ENCODE results near the gene SMIM43.

GRCh38 chr4:121788896-121789295, 23.9 kb upstream of the SMIM43 start:
- TF ChIP-seq CTCF (IDR thresholded peaks at IDR 0.05) (no peak), EZH2 (IDR thresholded peaks at IDR 0.05; ENCODE audit: borderline replicate concordance, insufficient read depth, low read depth, low read length, poor library complexity, severe bottlenecking) (no peak)

Data from B cell (primary cell).